CD1c-positive myeloid dendritic cell (primary cell): Measurements from ENCODE around the gene TXNDC17.
"Not testable (repeated sequence)": the region's sequence is repeated elsewhere in the genome, so short reads cannot be mapped to it uniquely, and the experiment has no call there.

Source experiments
- DNase-seq: peaks from one replicate; pipeline ENCODE4 v3.0.0-alpha.2; 2016; ENCODE audit errors: extremely low spot score

The TXNDC17 gene

DNA sequence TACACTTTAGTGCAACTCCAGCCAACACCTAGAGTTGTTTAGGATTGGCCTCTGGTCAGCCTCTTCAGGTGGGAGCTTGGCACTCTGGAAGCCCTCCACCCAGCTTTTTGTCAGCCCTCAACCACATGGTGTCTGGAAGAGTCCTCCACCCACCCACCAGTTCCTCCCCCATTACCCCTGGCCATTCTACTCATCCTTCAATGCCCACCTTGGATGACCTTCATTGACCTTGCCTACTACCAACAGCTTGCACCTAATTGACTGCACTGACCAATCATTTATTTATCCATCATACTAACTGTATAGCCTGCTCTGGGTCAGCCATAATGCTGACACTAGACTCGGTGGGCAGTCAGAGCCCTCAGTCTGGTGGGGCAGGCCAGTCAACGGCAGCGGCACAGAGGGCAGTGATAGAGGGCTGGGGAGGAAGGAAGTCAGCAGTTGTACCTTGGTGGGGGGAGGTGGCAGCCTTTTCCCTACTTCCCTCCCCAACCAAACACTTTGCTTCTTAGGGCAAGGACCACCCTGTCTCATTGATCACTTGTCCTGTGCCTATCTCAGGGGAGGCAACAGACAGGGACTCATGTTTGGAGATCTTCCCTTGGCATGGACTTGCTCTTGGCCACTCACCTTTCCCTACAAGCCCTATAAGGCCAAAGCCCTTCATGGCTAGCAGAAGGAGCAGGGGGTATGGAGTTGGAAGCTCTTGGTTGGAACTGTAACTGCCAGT lies 43.0 kb downstream of the TXNDC17 start:
- no peak for DNase-seq

- DNase-seq, result no peak
Measured at GRCh38 chr17:6684460-6684783, 43.6 kb downstream of the TXNDC17 start.

- DNase-seq, result no peak
Measured at GRCh38 chr17:6684881-6685767, 44.3 kb downstream of the TXNDC17 start.

- DNase-seq, result no peak
Measured at GRCh38 chr17:6686026-6686425, 45.2 kb downstream of the TXNDC17 start.

GRCh38 chr17:6688944-6689343 lies 48.1 kb downstream of the TXNDC17 start:
- no peak for DNase-seq

DNA sequence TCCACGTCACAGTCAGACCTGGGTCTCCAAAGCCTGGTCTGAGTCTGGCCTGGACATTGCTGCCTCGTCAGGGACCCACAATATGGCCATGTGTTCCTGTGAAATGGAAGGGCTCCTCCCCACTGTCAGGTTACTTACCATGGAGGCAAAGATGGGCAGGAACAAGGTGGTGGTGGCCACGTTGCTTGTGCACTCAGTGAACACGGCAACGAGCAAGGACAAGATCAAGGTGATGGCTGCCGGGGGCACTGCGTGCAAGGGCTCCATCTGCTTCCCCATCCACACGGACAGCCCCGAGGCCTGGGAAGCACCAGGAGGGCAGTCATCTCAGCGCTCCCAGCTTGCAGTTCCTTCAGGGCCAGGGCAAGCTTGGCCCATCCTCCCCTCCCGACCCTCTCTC lies 49.8 kb downstream of the TXNDC17 start:
- no peak for DNase-seq

DNA sequence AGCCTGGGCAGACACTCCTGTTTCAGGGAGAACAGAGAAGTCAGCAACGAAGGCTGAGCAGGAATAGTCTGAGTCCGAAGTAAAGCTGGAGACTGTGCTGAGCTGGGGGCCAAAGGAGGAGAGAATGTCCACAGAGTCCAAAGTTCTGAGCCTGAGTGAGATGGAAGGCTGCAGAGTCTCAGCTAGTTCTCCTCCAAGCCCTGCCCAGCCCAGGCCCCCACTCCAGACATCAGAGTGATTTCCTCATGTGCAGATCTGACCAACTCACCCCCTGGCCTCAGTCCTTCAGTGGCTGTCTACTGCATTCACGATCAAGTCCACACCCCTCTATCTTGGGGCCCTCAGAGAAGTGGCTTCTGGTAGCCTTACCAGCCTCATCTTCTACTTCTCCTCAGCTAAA lies 50.7 kb downstream of the TXNDC17 start:
- DNase-seq, result no peak

- not testable (repeated sequence) for DNase-seq
Measured at GRCh38 chr17:6691958-6692357, 51.1 kb downstream of the TXNDC17 start.
